GM06990 (cell line): ENCODE data around the gene HOPX.

Experiments
- DNase-seq: peaks from one replicate; pipeline ENCODE4 v3.0.0-alpha.2; 2011; ENCODE audit not compliant: insufficient read length; ENCODE audit errors: extremely low read depth
- H3K27me3 ChIP-seq: replicated peaks from 2 replicates; pipeline ENCODE4 v1.6.0; 2011; ENCODE audit warnings: low read length; ENCODE audit not compliant: control insufficient read depth, insufficient read depth
- H3K36me3 ChIP-seq: 2 replicates; pipeline ENCODE4 v1.5.1; 2011; ENCODE audit warnings: low read length; ENCODE audit not compliant: control insufficient read depth, insufficient read depth
- H3K4me3 ChIP-seq: replicated peaks from 2 replicates; pipeline ENCODE4 v1.5.1; 2011; ENCODE audit warnings: low read depth, mild to moderate bottlenecking, control low read depth, low read length
- CTCF ChIP-seq: IDR thresholded peaks from 2 replicates; pipeline ENCODE4 v1.5.1; 2011; ENCODE audit warnings: low read length, control low read depth, mild to moderate bottlenecking, inconsistent platforms; ENCODE audit not compliant: insufficient read depth, poor library complexity, severe bottlenecking

HOPX gene

DNA sequence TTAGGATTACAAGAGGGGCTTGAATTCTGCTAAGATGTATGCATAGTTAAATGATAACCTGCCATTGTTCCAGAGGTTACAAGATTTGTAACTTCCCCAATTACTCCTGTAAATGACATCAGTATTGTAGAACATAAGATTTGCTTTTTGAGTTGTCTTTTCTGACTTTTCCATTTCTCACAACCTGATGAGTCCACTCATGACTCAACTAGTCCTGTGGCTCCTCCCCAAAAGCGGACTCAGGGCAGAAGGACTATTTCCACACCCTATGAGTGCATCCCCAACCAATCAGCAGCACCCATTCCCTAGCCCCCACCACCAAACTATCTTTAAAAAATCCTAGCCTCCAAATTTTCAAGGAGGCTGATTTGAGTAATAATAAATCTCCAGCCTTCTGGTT is 54.7 kb downstream of the HOPX start:
- Histone ChIP-seq H3K4me3 (no peak overlapping the region), H3K36me3 (no peaks in the 10 kb centered on the region), H3K27me3 (no peaks in the 10 kb centered on the region)
- DNase-seq: no peak
- no peak for TF ChIP-seq CTCF

GRCh38 chr4:56622176-56622575 is 58.9 kb downstream of the HOPX start:
- TF ChIP-seq CTCF: no peak

GRCh38 chr4:56619816-56620215 is 61.3 kb downstream of the HOPX start:
- TF ChIP-seq CTCF: no peak
- no peaks in the 10 kb centered on the region for H3K36me3 ChIP-seq
- no peak for DNase-seq
- no peak overlapping the region for H3K4me3 ChIP-seq
- H3K27me3 ChIP-seq: no peaks in the 10 kb centered on the region

More at GRCh38 chr4:56622176-56622575, 58.9 kb downstream of the HOPX start:
- Histone ChIP-seq H3K4me3 (no peak overlapping the region), H3K27me3 (no peaks in the 10 kb centered on the region), H3K36me3 (no peaks in the 10 kb centered on the region)
- DNase-seq: no peak

DNA sequence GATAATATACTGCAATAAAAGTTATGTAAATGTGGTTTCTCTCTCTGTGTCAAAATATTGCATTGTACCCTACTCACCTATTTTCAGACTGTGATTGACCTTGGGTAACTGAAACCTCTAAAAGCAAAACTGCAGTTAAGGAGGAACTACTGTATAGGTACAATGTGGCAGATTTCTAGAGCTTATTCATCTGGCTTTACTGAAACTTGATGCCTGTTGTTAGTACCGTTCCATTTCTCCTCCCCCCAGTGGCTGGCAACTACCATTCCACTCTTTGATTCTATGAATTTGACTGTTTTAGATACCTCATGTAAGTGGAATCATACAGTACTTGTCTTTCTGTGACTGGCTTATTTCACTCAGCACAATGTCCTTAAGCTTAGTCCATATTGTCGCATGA is 61.9 kb downstream of the HOPX start:
- no peak overlapping the region for H3K4me3 ChIP-seq
- no peaks in the 10 kb centered on the region for H3K27me3 ChIP-seq
- no peaks in the 10 kb centered on the region for H3K36me3 ChIP-seq
- DNase-seq: peak; percentile 15
- TF ChIP-seq CTCF: no peak

DNA sequence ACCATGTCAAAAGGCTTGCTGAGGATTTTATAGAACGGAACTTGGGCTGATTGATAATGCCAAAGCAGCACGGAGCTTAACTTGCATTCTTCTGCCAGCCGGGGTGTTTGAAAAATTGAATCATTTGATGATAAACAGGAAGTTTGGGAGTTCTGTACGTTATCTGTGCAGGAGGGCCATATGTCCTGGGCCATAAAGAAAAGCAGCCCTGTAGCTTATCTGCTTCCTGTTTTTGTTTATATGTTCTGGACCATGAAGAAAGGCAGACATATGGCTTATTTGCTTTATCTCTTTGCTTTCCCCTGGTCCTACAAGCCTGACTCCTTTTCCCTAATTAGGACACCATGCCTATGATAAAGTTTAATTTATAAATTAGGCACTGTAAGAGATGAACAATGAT is 62.4 kb downstream of the HOPX start:
- H3K27me3 ChIP-seq: no peaks in the 10 kb centered on the region
- DNase-seq: no peak
- no peak for TF ChIP-seq CTCF
- H3K36me3 ChIP-seq: no peaks in the 10 kb centered on the region
- no peak overlapping the region for H3K4me3 ChIP-seq
